Neural cell (in vitro differentiated cells): Measurements from ENCODE around the gene SMIM13.

Experiments used
- TF ChIP-seq, protein P1 (sequence below): fragments of 450-650 bp; IDR thresholded peaks from 2 replicates; pipeline ENCODE4 v1.5.1; 2014; ENCODE audit warnings: antibody characterized with exemption, mild to moderate bottlenecking, moderate library complexity; ENCODE audit not compliant: poor library complexity, severe bottlenecking
- TF ChIP-seq, protein P2 (sequence below): IDR thresholded peaks from 2 replicates; pipeline ENCODE4 v1.6.1; 2012; ENCODE audit warnings: borderline replicate concordance

DNA sequence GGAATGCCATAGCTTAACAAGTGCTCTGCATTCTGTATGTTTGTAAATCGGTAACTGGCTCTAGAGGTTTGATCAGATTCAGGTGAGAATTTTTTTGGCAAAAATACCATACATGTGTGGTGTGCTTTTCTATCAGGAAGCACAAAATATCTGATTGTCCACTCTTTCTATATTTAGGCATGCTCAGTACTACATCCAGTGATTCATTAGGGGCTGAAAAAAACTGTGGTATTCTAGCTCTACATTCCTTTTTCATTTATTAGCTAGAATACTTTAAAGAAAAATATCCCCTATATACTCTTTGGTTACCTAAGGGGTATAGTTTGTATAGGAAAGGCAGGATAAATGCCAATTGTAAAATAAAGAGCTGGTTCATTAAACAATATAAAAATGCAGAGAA lies 38.9 kb upstream of the SMIM13 start:
- TF ChIP-seq, protein P1, sequence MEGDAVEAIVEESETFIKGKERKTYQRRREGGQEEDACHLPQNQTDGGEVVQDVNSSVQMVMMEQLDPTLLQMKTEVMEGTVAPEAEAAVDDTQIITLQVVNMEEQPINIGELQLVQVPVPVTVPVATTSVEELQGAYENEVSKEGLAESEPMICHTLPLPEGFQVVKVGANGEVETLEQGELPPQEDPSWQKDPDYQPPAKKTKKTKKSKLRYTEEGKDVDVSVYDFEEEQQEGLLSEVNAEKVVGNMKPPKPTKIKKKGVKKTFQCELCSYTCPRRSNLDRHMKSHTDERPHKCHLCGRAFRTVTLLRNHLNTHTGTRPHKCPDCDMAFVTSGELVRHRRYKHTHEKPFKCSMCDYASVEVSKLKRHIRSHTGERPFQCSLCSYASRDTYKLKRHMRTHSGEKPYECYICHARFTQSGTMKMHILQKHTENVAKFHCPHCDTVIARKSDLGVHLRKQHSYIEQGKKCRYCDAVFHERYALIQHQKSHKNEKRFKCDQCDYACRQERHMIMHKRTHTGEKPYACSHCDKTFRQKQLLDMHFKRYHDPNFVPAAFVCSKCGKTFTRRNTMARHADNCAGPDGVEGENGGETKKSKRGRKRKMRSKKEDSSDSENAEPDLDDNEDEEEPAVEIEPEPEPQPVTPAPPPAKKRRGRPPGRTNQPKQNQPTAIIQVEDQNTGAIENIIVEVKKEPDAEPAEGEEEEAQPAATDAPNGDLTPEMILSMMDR, result no peak
- TF ChIP-seq, protein P2, sequence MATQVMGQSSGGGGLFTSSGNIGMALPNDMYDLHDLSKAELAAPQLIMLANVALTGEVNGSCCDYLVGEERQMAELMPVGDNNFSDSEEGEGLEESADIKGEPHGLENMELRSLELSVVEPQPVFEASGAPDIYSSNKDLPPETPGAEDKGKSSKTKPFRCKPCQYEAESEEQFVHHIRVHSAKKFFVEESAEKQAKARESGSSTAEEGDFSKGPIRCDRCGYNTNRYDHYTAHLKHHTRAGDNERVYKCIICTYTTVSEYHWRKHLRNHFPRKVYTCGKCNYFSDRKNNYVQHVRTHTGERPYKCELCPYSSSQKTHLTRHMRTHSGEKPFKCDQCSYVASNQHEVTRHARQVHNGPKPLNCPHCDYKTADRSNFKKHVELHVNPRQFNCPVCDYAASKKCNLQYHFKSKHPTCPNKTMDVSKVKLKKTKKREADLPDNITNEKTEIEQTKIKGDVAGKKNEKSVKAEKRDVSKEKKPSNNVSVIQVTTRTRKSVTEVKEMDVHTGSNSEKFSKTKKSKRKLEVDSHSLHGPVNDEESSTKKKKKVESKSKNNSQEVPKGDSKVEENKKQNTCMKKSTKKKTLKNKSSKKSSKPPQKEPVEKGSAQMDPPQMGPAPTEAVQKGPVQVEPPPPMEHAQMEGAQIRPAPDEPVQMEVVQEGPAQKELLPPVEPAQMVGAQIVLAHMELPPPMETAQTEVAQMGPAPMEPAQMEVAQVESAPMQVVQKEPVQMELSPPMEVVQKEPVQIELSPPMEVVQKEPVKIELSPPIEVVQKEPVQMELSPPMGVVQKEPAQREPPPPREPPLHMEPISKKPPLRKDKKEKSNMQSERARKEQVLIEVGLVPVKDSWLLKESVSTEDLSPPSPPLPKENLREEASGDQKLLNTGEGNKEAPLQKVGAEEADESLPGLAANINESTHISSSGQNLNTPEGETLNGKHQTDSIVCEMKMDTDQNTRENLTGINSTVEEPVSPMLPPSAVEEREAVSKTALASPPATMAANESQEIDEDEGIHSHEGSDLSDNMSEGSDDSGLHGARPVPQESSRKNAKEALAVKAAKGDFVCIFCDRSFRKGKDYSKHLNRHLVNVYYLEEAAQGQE, result no peak
